Uterine smooth muscle cell (primary cell): Measurements from ENCODE around the gene ZBTB40. TPM values are rescaled to one million over a fixed set of nuclear protein-coding genes. Genes with fewer than 3 reads are reported as not detected.

ENCODE experiments used
- total RNA-seq: library from RNA; depleted of rRNA; stranded (reverse); fragments of >200 nt; gene quantifications from 2 replicates; pipeline ENCODE4 v1.2.3, GENCODE V29; 2014

The ZBTB40 gene, protein sequence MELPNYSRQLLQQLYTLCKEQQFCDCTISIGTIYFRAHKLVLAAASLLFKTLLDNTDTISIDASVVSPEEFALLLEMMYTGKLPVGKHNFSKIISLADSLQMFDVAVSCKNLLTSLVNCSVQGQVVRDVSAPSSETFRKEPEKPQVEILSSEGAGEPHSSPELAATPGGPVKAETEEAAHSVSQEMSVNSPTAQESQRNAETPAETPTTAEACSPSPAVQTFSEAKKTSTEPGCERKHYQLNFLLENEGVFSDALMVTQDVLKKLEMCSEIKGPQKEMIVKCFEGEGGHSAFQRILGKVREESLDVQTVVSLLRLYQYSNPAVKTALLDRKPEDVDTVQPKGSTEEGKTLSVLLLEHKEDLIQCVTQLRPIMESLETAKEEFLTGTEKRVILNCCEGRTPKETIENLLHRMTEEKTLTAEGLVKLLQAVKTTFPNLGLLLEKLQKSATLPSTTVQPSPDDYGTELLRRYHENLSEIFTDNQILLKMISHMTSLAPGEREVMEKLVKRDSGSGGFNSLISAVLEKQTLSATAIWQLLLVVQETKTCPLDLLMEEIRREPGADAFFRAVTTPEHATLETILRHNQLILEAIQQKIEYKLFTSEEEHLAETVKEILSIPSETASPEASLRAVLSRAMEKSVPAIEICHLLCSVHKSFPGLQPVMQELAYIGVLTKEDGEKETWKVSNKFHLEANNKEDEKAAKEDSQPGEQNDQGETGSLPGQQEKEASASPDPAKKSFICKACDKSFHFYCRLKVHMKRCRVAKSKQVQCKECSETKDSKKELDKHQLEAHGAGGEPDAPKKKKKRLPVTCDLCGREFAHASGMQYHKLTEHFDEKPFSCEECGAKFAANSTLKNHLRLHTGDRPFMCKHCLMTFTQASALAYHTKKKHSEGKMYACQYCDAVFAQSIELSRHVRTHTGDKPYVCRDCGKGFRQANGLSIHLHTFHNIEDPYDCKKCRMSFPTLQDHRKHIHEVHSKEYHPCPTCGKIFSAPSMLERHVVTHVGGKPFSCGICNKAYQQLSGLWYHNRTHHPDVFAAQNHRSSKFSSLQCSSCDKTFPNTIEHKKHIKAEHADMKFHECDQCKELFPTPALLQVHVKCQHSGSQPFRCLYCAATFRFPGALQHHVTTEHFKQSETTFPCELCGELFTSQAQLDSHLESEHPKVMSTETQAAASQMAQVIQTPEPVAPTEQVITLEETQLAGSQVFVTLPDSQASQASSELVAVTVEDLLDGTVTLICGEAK
- 9.1 and 11.7 TPM in 2 replicates for total RNA-seq

DNA sequence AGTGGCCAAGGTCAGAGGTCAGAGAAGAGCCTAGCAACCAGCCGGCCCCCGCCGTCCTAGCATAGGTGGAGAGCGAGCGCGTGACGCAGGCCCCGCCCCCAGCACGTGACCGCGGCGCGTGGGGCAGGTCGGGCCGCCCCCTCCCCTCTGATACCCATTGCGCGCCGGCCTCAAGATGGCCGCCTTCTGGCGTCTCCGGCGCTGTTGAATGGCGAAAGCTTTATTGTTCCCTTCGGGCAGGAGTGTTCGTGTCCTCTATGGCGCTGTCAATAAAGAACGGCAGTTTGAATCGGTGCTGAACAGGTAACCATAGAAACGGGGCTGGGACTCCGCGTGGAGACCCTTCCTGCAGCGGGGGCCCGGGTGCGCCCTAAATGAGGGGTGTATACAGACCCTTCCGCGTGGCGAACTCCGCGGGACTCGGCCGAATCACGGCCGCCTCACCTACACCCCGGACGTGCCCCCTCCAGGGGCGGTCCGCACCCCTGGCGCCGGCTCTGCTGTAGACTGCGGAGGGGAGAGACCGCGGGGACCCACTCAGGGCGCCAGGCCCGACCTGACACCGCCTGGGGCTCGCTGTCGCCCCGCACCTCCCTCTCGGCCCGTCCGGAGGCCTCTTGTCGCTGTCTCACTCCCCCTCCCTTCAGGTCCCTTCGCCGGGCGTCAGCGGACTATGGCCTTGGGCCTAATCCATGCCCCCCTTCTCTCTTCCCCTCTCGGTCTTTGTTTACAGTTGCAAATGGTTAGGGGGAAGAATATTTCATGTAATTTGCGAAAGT, at the start of gene ZBTB40:
Gene ZBTB40, plus strand, starts transcription at position 150 of the 779 bp plus-strand sequence. CDS start 38,098 bp downstream, outside the sequence.

GRCh38 chr1:22562584-22563583, 111.2 kb downstream of the ZBTB40 start, which contains the start of gene EPHA8:
Gene EPHA8, plus strand, starts transcription at chr1:22563489. Its CDS starts 147 bp downstream, at chr1:22563636.

Other genes starting within 250 kb of the ZBTB40 start
- gene EPHA8, start 111.6 kb downstream of the ZBTB40 start, total RNA-seq = not detected in 2 replicates
- not detected in 2 replicates for gene C1QA, start 184.8 kb downstream of the ZBTB40 start, total RNA-seq
- gene C1QC, start 191.8 kb downstream of the ZBTB40 start, total RNA-seq = not detected in 2 replicates
- gene C1QB, start 201.4 kb downstream of the ZBTB40 start, total RNA-seq = not detected in 2 replicates